Measurements from ENCODE around the gene FNDC3B. TPM values are rescaled to one million over a fixed set of nuclear protein-coding genes. Genes with fewer than 3 reads are reported as not detected.

FNDC3B gene
- total RNA-seq, 4 donors from 2014 or later: 114 to 217 (median 164) TPM

- no peak for TF ChIP-seq CTCF (IDR thresholded peaks at IDR 0.05)
- no peak for ATAC-seq (ENCODE audit: low FRiP score)
- DNase-seq (ENCODE audit: low spot score): no peak
These were observed 291.0 kb downstream of the FNDC3B start for GRCh38 chr3:172330413-172330812.

DNA sequence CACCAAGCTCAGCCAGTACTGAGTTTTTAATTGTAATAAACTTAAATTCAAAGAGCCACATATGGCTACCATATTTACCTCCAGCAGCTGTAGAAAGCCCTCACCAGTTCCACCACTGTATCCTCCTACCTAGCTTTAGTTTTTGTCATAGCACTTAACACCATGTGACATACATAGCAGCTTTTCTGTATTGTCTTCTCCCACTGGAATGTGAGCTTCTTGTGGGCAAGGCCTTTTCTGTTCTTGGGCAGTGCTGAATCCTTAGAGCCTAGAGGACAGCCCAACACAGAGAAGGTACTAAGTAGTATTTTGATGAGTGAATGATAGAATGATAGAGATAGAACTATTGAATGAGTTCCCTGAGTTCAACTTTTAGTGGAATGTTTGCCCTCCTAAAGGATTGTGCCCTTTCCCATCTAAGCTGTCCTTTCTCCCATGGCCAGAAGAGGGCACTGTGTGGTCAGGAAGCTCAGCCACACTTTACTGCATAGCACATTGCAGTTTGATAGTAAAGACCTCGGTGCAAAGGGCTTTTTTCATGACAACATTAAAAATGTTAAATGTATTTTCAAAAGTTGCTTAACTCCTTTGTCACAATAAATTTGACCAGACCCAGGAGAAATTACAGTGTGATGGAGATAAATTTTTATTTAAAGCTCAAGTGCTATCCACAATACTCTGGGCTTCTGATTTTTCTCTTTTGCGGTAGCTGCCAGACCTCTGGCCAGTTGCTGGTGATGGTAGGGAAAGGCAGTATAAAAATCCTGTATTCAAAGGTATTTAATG lies 293.1 kb downstream of the FNDC3B start:
- TF ChIP-seq CTCF (IDR thresholded peaks at IDR 0.05): peak in 1 of 3 donors; percentile 19
- DNase-seq (ENCODE audit: low spot score): no peak
- ATAC-seq (ENCODE audit: low FRiP score): peak; percentile 78

DNA sequence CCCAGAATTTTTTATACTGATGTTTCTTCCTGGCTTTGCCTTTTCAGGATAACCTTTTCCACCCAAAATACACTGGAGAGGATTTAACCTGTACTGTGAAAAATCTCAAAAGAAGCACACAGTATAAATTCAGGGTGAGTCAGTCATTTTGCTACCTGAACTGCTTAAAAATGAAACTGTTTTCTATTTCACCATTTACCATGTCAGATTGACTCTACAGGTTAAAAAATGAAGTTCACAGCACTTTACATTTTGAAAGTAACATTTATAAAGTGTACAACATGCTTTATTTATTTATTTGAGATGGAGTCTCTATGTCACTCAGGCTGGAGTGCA lies 293.6 kb downstream of the FNDC3B start:
- ATAC-seq (ENCODE audit: low FRiP score) (no peak), DNase-seq (ENCODE audit: low spot score) (no peak)
- TF ChIP-seq CTCF (IDR thresholded peaks at IDR 0.05): no peak

DNA sequence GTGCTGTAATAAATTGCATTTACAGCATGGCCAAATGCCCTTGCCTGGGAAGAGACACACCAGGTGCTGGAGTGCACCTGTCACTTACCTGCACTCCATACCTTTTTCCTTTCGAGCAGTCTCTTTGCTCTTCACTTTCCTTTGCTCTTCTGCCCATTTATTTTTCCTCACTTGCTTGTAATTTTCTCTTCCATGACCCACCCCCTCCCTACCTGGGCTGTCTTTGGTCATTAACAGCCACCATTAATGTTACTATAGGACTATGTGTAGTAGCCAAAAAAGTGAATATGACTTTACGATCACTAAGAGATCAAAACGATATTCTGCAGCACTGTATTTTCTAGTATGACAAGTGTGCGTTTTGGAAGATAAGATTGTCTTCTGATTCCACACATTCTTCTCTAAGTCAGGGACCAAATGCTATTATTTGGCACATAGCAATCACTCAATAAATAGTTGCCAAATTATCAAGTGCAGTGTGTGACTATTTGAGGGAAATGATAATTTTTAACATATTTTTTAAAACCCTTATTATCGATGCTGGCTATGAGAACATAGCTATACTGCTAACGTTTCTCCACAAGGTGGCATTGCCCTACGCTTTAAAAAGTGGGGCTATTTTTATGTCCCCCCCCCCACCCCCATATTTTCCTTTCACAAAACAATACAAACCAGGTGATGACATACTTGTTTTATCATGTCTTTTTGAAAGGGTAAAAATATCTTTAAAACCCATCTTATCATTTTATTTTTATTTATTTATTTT lies 294.5 kb downstream of the FNDC3B start:
- TF ChIP-seq CTCF (IDR thresholded peaks at IDR 0.05): no peak
- DNase-seq (ENCODE audit: low spot score) (no peak), ATAC-seq (ENCODE audit: low FRiP score) (no peak)

GRCh38 chr3:172334671-172335207 lies 295.4 kb downstream of the FNDC3B start:
- TF ChIP-seq CTCF (IDR thresholded peaks at IDR 0.05): no peak
- ATAC-seq (ENCODE audit: low FRiP score): no peak
- DNase-seq (ENCODE audit: low spot score): no peak

DNA sequence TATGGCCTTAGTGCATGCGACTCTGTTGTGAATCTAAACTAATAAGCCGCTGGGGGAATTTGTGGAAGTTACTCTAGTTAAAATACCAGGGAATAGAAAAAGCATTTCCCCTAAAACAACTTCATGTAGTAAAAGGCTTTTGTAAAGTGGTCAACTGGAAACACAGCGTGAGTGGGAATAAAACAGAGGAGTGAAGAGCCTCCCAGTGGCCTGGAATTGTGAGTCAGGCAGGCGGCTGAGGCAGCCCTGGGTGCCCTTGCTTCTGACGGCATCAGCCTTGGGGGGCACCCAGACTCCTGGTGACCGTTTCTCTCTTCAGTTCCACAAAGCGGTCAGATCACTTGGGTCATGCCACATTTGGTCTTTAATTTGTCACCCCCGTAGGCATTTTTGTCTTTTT lies 300.5 kb downstream of the FNDC3B start:
- ATAC-seq (ENCODE audit: low FRiP score) (no peak), DNase-seq (ENCODE audit: low spot score) (no peak)
- TF ChIP-seq CTCF (IDR thresholded peaks at IDR 0.05): no peak

Data from omental fat pad (tissue), 4 donors.